Hepatic stellate cell (primary cell): ENCODE results near the gene SEC23A.
A peak's percentile ranks its signal among the peaks of the same experiment; 100 is the strongest.
"Not testable (repeated sequence)": the region's sequence is repeated elsewhere in the genome, so short reads cannot be mapped to it uniquely, and the experiment has no call there.

ENCODE experiments used
- DNase-seq: peaks from one replicate; pipeline ENCODE4 v3.0.0; 2011; ENCODE audit warnings: low spot score

Gene SEC23A

DNA sequence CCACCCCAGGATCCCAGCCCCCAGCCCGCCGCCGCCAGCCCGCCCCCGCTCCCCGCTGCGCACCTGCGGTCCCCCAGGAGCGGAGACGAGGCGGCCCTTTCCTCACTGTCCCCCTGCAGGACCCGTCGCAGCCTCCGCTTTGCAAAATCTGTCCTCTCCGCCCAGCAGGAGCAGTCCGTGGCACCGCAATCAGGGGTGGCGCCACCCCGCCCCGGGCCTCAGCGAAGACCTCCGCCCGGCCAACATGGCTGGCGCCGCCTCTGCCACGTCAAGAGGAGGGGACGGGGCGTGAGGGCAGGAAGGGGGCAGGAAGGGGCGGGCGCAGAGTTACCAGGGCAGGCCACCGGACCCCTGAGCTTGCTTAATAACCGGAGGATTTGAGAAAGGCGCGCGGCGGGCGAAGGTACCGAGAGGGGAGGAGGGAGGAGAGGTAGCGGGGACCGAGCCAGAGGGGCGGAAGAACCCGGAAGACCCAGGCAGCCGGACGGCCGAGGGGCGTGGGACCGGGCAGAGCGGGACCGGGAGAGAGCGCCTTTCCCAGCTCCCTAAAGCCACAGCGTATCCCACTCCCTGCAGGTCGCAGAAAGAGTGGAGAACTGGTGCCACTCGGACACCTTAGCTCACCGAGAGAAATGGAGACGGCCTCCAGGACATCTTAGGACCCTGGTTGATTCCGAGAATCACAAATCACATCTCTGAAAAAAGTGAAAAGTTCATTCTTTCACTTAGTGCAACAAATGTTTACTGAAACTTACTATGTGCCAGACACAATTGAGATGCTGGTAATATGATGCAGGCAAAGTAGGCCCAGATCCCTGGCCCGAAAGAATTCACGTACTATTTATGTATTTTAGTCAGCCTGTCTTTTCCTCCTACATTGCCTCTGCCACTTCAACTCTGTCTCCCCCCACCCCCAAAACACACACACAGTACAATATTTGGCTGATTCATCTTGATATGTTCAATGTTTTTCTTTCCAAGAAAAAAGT lies at the start of gene SEC23A:
Gene SEC23A, minus strand, starts transcription at position 267 of the 989 bp plus-strand sequence. CDS start 7,117 bp downstream, outside the sequence.
- DNase-seq, result peak; percentile 78

DNA sequence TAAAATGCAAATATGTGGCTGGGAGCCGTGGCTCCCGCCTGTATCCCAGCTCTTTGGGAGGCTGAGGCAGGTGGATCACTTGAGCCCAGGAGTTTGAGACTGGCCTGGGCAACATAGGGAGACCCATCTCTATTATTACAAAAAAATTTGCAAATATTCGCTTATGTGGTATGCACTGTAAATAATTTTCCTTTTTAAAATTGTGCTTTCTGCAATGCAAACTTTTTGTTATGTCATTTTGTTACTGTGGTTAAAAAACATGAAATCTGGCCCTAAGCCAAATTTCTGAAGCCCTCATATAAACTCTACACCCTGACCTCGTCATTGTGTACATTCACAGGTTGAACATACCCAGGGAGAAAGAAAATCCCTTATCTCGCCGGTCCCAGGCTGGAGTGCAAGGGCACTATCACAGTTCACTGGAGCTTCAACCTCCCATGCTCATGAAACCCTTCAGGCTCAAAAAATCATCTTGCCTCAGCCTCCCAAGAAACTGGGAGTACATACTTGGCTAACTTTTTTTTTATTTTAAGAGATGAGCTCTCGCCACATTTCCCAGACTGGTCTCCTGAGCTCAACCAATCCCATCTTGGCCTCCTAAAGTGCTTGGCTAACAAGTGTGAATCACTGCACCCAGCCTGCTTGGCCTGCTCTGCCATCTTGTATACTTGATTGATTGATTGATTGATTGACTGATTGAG lies 42.4 kb upstream of the SEC23A start:
- DNase-seq, result no peak

DNA sequence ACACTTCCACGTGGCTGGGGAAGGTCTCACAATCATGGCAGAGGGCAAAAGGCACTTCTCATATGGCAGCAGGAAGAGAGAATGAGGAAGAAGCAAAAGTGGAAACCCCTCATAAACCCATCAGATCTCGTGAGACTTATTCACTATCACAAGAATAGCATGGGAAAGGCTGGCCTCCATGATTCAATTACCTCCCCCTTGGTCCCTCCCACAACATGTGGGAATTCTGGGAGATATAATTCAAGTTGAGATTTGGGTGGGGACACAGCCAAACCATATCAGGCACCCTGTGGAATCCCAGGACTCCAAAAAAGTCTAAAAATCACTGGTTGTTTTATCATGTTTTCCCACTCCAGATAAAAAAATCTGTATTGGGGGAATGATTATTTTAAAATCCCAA lies 40.2 kb upstream of the SEC23A start:
- DNase-seq, result not testable (repeated sequence)

DNA sequence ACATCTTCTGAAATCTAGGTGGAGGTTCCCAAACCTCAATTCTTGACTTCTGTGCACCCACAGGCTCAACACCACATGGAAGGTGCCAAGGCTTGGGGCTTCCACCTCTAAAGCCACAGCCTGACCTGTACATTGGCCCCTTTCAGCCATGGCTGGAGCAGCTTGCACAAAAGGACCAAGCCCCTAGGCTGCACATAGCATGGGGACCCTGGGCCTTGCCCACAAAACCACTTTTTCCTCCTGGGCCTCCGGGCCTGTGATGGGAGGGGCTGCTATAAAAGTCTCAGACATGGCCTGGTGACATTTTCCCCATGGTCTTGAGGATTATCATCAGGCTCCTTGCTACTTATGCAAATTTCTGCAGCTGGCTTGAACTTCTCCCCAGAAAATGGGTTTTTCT lies 38.6 kb upstream of the SEC23A start:
- DNase-seq, result not testable (repeated sequence)

DNA sequence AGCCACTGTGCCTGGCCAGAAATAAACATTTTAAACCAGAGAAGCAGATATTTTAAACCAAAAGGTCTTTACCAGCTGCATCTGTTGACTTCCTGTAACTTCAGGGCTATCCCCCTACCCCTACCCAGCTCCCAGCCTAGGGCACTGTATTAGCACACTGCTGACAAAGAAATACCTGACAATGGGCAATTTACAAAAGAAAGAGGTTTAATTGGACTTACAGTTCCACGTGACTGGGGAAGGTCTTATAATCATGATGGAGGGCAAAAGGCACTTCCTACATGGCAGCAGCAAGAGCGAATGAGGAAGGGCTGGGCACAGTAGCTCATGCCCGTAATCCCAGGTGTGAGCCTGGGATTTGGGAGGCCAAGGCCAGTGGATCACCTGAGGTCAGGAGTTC lies 37.1 kb upstream of the SEC23A start:
- no peak for DNase-seq

DNA sequence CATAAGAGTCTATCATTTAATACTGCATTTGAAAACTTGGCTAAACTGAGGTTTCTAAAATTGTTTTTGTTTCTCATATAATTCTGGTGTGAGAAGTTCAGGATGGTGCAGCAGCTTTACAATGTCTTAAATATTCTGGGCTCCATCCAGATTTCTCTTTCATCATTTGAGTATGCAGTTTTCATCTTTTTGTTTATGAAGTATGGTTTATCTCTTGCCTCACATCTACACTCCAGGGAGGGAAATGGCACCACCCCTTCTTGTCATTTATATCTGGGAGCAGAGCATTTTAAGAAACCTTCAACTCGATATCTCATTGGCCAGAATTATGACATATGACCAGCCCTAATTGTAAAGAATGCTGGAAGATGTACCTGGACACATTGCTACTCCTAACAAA lies 35.4 kb upstream of the SEC23A start:
- DNase-seq, result no peak

DNA sequence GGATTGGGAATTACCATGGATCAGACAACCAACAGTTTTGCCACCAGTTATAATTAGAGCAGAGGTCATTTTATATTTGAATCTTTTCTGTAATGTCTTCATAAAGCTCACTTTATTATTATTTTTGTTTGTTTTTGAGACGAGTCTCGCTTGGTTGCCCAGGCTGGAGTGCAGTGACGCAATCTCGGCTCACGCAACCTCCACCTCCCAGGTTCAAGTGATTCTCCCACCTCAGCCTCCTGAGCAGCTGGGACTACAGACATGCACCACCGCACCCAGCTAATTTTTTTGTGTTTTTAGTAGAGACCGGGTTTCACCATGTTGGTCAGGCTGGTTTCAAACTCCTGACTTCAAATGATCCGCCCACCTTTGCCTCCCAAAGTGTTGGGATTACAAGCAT lies 34.8 kb upstream of the SEC23A start:
- DNase-seq, result not testable (repeated sequence)

DNA sequence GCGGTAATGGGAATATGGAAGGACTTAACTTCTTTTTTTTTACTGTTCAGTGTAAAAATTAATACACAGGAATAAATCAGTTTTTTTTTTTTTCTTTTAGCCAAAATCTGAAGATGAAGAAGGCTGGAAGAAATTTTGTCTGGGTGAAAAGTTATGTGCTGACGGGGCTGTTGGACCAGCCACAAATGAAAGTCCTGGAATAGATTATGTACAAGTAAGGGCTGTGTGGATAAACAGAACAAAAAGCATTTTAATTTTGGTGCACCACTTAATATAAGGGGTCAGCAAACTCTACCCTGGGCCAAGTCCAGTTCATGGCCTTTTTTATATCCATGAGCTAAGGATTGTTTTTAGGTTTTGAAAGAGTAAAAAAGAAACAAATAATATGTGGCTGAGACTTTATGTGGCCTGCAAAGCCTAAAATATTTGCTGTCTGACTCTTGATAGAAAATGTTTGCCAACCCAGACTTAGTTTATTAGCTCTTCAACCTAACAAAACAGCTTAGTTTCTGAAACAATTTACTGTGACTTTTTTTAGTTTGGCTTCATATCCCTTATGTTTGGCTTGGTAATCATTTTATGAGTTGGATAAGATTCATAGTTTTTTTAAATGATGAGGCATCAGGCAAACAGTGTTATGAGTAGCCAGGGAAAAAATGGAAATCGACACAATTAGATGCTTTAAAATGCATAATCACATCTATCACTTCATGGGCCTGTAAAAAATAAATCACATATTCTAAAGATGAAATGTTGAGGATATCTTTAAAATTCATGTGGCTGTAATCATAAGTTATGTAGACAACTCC lies 19.5 kb upstream of the SEC23A start:
- DNase-seq, result no peak

DNA sequence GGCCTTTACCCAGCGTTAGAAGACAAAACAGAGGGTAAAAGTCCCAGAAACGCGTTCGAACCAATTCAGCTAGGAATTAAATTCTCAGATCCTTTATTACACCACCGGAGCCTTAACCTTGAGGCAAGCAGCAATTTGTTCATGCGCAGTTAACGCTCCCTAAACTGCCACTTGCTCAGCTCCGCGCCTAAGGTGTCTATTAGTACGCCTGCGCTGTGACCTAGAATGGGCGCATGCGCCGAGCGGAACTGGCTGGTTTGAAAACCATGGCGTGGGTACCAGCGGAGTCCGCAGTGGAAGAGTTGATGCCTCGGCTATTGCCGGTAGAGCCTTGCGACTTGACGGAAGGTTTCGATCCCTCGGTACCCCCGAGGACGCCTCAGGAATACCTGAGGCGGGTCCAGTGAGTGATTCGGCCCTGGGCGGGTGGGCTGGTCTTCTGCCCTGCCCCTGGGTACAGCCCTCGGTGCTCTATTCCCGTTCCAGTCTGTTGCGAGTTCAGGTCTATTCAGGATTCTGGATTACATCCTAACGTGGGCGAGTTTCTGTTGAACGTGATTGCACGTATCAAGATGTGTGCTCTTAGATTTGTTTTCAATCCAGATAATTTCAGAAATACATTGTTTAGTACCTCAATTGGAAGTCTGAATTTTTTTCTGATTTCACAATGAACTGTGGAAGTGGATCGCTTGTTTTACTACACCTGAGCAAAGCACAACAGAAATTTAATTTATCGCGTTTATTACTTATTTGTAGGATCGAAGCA lies 11.2 kb upstream of the SEC23A start, which contains the start of gene GEMIN2:
Gene GEMIN2, plus strand, starts transcription at position 251 of the 766 bp plus-strand sequence. Its CDS starts 16 bp downstream, at position 267.
- peak; percentile 96 for DNase-seq

DNA sequence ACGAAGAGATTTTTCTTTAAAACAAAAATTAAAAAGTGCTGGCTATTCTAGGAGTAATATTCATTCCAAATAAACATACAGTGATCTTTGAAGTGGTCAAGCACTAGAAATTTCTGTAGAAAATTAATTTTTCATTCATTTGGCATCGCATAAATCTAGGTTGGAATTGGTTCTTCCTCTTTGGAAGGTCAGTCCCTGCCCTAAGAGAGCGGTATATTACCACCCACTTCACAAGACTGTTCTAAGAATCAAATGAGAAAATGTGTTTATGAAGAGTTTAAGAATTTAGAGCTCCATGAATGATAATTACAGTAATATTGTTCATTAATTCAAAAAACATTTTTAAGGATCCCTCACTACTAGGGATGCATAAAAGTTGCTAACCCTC lies 10.6 kb upstream of the SEC23A start:
- DNase-seq, result no peak

DNA sequence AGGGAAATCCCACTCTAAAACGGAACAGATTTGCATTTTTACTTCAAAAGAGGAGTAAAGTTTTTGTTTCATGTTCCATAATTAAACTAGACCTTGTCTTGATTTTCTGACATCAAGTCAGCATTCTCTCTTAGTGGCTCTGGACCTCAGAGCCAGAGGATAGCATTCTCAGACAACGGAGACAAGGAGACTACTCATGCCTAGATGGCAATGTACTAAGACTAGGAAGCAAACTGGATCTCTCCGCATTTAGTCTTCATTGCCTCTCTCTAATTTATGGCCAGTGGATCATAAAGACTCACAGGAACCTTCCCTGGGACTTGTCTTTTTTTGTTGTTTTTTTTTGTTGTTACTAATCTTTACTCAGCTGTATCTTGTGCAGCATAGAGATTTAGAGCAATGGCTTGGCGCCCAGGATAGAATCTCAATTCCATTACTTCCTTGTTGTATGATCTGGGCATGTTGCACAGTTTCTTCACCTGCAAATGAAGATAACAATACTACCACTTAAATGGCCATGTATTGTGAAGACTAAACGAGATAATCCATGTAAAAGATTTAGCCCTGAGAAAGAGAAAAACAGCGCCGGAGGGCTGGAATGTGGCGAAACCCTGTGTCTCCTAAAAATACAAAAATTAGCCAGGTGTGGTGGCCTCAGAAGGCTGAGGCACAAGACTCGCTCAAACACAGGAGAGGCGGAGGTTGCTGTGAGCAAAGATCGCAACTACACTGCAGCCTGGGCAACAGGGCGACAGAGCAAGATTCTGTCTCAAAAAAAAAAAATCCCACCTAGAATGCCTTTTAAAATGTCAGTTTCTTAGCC lies 7.1 kb upstream of the SEC23A start:
- DNase-seq, result no peak

DNA sequence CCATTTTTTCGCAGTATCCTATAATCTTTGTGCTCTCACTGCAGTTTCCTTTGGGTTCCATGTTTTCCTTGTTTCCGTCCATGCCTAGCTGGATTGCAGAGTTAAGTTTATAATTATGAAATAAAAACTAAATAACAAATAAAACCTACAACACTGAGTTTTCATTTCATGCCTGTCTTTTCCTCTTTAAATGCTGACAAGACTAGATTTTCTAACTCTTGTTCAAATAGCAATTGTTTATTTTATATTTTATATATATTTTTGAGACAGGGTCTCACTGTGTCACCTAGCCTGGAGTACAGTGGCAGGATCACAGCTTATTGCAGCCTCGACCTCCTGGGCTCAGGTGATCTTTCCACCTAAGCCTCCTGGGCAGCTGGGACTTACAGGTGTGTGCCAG lies 5.8 kb upstream of the SEC23A start:
- DNase-seq, result no peak

DNA sequence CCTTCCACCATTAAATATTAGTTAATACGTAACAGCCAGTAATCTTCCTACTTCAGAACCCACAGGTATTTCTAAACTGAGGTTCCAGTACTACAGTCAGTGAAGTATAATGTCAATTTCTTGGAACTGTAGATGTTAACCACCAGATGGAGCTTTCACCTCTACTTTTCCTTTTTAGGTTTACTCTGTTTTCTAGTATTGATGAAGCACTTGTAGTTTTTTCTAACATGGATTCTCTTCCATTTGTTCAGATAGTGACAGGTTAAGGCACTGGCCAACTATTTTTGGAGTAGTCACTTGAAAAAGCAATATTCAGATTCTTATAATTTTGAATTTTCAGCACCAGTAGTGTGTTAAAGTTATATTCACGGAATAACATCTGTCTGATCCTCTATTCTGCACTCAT lies 4.6 kb upstream of the SEC23A start:
- DNase-seq, result peak; percentile 56

DNA sequence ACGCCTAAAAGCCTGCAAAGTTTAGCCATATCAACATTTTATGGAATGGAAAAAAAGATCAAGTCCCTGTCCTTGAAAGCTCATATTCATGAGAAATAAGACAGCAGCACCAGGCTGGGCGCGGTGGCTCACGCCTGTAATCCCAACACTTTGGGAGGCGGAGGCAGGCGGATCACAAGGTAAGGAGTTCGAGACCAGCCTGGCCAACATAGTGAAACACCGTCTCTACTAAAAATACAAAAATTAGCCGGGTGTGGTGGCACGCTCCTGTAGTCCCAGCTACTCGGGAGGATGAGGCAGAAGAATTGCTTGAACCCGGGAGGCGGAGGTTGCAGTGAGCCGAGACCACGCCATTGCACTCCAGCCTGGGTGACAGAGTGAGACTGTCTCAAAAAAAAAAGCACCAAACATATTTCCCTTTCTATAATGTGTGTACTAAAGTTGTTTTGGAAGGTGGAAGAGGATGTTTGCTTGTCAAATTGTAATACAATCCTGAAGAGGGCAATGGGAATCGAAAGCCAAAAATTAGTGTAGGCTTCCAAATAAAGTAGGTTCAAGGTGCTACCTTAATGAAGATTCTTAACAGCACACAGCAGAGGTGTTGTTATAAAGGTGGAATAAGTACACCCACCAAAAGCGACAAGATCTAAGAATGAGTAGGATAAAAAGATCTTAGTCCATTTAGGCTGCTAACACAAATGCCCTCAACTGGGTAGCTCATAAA lies 1.2 kb upstream of the SEC23A start:
- DNase-seq, result not testable (repeated sequence)

DNA sequence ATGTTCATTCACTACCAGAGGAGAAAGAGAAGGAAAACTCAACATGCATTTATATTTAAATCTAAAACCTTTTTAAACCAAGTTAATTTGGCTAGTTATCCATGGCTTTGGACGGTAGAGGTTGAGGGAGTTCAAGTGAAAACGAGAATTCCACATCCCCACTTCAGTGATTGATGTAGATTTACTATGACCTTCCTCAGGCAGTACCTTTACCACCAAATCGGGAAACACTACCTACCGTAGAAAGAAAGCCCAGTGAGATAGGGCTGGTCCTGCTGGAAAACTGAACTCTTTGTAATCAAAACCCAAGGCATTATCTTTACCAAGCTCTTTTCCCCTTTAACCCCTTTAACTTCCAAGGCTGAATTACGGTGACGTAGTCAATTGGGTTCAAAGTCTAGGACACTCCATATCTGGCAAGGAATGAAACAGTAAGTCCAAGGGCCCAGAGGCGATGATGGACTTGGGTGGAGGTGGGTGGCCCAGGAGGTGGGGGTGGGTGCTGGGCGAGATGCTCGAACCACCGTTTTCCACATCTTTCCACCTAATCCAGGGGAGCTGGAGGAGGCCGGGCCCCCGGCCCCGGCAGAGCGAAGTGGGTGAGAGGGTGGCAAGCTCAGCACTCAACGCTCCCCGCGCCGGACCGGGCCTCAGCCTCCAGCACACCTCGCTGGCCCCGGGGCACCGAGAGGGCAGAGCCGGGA lies 618 bp downstream of the SEC23A start:
- DNase-seq, result peak; percentile 40

DNA sequence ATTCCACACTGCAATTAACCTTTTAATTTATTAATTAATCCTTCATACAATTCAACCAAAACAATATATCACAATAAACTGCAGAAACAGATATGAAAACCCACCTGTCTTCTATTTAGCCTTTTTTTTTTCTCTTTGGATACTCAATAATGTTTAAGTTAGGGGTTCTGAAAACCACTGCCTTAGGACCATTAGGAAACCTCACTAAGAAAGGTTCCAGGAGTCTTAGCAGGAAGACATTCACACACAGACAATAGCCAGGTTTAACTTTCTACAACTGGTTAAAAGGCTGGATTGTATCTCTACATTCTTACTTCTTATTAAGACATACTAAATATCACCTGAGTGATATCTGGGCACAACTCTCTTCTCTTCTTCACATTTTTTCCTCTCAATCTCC lies 3.3 kb downstream of the SEC23A start:
- DNase-seq, result no peak

DNA sequence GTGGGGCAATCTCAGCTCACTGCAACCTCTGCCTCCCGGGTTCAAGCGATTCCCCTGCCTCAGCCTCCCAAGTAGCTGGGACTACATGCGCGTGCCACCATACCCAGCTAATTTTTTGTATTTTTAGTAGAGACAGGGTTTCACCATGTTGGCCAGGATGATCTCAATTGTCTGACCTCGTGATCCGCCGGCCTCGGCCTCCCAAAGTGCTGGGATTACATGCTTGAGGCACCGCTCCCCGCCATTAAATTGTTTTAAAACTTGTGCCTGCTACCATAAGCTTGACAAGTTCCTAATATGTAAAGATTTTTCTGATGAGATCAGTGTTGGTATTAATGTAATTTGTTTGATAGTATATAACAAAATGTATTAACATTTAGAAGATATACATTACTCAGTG lies 3.8 kb downstream of the SEC23A start:
- not testable (repeated sequence) for DNase-seq

DNA sequence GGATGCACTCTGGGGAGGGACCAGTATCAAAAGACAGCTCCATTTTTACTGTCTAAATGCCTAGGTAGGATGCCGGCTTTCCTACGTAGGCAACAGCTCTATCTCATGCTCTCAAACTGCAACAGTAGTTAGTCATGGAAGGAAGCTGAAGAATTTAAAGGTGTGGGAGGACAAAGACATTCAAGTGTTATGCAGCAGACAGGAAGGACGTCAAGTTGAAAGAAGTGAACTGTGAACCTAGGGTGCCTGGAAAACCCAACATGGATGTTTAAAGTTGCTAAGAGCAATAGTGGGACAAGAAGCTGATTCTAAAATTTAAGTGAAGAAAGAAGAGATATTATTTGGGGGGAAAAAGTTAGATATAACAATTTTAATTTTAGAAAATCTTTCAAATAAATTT lies 5.9 kb downstream of the SEC23A start:
- no peak for DNase-seq

DNA sequence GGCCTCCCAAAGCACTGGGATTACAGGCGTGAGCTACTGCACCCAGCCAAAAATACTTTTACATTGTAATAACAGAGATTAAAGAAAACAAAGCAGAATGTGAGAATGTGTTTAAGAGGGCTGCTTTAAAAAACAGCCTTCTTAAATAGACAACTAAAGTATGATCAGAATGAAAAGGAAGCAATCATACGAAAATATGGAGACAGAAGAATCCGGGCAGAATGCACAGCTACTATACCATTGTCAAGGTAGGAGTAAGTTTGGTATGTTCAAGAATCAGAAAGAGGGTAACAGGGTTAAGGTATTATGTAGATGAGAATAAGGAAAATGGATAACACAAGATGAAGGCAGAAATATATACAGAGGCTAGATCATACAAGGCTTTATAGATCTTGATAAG lies 8.5 kb downstream of the SEC23A start:
- no peak for DNase-seq
